GM19372 (cell line): ENCODE data around the gene LILRA5.
"Not testable (repeated sequence)": the region's sequence is repeated elsewhere in the genome, so short reads cannot be mapped to it uniquely, and the experiment has no call there.

Experiments
- ATAC-seq: cut with Tn5 transposase; IDR thresholded peaks from one replicate; pipeline ENCODE4 v1.9.1; 2021; ENCODE audit warnings: mild to moderate bottlenecking, low read depth, moderate library complexity; ENCODE audit not compliant: unreplicated experiment

The LILRA5 gene

DNA sequence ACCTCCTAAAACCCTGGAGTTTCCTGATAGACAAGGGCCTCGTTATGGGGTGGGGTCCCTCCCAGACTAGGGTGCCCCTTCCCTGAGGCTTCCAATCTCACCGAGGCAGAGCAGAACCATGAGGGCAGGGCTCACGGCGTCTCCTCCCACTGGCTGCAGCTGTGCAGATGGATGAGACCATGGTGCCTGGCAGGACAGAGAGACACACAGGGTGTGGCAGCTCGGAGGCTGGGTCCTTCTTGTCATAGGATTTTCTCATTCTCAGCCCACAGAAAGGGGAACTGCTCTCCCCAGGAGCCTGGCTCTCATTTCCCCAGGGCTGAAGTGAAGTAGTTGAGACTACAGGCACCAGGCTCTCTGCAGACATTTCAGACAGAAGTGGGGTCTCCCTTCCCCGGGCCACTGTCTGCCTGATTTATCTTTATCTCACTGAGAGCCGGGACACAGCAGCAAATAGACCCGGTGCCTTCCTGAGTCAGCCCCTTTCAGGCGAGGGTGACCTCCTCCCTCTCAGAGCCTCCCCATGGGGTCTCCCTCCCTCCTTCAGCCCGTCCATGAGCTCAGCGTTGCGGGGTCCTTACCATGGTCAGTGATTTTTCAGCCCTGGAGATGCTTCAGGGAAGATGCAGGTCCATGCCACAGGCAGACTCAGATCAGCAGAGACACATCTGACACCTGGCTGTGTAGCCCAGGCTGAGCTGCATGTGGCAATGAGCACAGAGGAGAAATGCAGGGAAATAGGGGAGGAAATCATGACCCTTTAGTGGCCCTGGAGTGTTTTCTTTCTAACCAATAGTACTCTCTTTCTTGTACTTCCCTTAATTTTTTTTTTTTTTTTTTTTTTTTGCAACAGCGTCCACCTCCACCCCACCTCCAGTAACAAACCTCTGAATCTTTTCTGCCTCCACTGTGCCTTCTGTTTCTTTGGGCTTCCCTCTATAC is at the start of gene LILRA5:
TSS of gene LILRA5 (minus strand) at position 731 of the 942 bp plus-strand sequence. CDS start at position 584, 147 bp downstream.
- ATAC-seq: no peak

- ATAC-seq: not testable (repeated sequence)
These were observed 48.9 kb upstream of the LILRA5 start for GRCh38 chr19:54361680-54362422.

GRCh38 chr19:54359149-54359820 is 46.3 kb upstream of the LILRA5 start:
- ATAC-seq: peak; percentile 64

GRCh38 chr19:54357381-54357780 is 44.4 kb upstream of the LILRA5 start:
- no peak for ATAC-seq

GRCh38 chr19:54356444-54357056 is 43.6 kb upstream of the LILRA5 start:
- ATAC-seq: no peak

GRCh38 chr19:54355675-54356074 is 42.7 kb upstream of the LILRA5 start:
- ATAC-seq: no peak

DNA sequence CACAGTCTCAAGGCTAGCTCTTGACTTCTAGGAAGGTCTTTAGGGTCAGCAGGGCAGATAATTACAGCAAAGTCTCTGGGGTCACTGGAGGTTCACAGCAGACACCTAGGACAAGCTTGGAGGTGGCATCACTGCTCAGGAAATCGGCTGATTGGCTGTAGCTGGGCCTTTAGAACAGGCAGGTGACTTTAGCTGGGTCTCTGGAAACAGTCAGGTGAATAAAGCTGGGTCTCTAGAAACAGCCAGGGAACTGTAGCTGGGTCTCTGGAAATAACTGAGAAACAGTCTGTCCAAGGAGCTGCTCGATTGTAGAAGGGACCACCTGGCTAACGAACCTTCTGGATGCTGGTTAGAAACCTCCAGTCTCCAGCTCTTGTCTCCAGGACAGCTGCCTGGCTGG is 41.8 kb upstream of the LILRA5 start:
- ATAC-seq: no peak

- ATAC-seq: no peak
These were observed 39.6 kb upstream of the LILRA5 start for GRCh38 chr19:54352546-54352945.

DNA sequence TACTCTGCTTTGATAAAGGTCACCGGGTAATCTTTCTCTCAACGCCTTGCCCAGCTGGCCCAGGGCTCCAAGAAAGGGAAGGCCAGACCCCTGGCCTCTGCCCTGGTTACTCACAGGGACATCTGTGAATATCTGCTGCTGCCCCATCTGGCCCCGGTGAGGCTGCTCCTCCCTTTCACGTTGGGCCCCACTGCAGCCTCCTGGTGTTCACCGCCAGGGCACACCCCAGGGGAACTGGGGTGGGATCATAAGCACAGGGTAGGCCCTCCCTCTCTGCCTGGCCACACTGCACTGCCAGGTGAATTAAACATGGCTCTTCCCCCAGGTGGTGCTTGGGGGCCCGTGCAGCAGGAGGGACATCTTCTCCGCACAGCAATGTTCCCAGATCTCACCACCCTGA is 39.1 kb upstream of the LILRA5 start:
- ATAC-seq: no peak

DNA sequence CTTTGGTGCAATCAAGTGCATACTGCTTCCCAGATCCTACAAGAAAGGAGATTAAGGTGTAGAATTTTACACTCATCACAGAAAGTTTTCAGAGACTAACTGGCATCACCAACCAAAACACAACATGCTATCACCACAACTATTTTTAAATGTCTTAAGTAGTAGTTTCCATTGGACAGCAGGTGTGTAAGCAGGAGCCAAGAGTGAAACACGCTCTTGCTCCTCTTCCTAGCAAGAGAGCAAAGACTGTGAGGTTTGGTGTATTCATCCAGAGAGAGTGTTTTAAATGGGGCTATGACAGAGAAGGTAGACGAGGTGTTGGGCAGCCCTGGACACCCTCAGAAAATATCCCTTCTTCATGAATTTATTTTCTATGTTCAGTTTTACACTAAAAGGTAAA is 38.5 kb upstream of the LILRA5 start:
- ATAC-seq: no peak

- ATAC-seq: no peak
These were observed 33.0 kb upstream of the LILRA5 start for GRCh38 chr19:54345938-54346386.

DNA sequence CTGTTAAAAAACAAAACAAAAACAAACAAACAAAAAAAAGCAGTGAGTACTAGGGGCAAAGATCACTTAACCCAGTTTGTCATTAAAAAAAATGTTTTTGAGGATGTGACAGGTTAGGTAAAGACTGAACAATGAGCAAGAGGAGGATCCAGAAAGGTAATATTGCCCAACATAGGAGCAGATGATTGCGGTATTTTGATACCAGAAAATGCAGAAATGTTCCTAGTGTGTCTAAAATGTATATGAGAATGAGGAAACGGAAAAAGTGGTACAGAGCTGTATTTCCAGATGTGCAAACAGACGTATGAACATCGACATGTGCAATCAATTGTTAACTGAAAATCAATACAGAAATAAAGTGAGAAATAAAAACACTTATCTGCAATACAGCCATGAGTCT is 30.9 kb upstream of the LILRA5 start:
- no peak for ATAC-seq

- no peak for ATAC-seq
These were observed 28.3 kb upstream of the LILRA5 start for GRCh38 chr19:54341295-54341694.

DNA sequence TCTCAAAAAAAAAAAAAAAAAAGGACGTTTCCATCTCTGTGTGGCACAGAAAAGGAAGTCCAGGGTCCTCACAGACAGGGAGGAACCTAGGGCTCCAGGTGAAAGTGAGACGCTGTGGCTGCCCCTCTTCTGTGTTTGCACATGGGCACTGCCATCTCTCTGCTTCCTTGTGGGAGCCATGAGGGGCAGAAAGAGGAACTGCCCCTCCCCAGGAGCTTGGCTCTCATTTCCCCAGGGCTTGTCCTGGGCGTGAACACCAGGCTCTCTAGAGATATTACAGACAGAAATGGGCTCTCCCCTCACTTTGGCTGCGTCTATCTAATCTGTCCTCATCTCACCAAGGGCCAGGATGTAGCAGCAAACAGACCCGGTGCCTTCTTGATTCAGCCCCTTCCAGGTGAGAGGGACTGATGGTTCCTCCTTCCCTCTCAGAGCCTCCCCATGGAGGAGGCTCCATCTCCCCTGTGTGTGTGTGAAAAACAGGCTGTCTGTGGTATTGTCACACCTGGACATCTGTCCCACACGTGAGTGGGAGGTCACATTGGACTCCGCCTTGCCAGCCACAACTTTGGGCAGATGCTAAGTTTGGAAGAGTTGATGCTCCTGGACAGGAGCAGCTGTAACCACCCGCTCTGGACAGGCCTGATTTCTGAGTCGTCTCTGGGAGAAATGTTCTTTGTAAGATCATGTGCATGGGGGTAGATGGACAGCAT is 26.8 kb upstream of the LILRA5 start:
- ATAC-seq: no peak

GRCh38 chr19:54338521-54338920 is 25.6 kb upstream of the LILRA5 start:
- no peak for ATAC-seq

DNA sequence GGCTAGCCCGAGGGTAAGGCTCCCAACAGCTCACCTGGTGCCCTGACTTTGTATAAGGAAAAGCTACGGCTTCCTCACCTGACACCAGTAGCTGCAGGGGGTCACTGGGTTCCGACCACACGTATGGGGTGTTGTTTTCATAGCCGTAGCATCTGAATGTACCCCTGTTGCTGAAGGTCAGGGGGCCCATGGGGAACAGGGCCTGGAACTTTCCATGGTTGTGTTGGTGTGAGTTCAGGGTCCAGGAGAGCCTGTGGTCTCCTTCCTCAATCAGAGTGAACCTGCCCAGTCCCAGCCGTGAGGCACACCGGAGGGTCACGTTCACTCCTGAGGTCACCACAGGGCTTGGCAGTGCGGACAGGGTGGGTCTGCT is 24.9 kb upstream of the LILRA5 start:
- ATAC-seq: no peak

DNA sequence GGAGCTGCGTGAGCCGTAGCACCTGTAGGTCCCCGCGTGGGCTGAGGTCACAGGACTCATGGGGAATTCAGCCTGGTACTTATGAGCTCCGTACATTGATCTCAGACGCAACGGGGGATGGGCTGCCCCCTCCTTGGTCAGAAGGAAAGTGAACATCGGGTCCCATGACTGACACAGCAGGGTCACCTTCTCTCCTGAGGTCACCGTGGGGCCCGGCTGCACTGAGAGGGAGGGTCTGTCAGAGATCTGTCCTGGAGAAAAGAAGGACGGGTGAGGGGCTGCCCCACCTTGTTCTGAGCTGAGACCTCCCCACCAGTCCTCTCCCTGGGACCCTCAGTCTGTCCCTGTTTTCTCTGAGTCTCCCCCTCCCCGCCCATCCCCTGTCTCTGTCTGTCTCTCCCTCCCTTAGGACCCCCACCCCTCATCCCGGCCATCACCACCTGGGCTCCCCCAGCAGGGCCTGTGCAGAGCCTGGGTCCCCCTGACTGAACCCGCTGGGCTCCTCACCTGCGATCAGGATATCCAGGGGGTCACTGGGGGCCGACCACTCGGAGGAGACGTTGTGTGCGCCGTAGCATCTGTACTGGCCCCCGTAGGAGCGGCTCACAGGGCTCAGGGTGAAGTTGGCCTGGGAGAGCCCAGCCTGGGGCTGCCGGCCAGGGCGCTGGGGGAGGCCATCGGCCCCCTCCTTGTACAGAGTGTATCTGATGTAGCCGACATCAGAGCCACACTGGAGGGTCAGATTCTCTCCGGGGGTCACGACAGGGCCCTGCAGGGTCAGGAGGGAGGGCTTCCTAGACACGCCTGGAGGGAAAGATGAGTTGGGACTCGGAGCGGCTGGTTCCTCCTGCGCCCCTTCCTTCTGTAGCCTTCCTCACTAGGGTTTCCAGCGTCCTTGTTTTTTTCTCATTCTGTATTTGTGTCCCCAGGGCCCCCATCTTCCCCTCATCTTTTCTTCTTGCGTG is 24.2 kb upstream of the LILRA5 start:
- ATAC-seq: no peak

DNA sequence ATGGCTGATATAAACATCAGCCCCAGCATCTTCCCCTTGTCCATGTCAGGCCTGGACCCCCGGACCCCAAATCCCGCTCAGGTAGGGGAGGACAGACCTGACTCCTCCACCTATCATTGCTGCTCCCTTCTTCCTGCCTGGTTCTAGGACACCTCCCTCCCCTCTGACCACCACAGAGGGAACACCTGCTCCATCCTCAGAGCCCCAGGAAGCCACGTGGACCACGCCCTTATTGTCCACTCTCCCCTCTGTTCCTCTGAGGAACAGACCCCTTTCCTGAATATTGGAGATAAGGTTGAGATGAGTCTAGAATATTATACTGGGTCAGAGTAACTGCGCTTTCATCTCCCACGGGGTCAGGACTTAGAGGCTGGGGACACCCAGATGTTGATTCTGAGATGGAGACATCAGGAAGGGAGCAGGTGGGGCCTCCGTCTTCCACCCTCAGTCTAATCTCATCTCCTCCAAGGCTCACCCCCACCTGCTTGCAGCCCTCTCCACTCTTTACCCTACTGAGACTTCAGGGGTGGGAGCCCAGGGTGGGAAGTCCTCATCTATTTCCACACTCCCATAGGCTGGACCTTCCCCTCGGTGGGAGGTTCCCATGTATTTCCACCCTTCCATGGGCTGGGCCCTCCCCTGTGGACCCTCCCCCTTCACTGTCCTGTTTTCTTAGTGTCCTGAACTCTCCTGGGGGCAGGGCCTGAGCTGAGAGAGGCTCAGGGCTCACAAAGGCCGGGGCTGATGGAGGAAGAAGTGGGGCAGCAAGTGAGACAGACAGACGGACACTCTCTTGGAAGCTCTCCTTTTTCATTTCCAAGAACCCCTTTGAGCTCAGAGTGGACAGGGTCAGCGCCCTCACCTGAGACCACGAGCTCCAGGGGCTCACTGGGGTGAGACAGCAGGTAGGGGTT is 23.3 kb upstream of the LILRA5 start:
- ATAC-seq: no peak
